GM19025 (cell line): ENCODE data around the gene COG5.

Experiments
- ATAC-seq: cut with Tn5 transposase; IDR thresholded peaks from one replicate; pipeline ENCODE4 v1.9.1; 2021; ENCODE audit warnings: mild to moderate bottlenecking, low read depth, moderate library complexity; ENCODE audit not compliant: unreplicated experiment

Gene COG5

DNA sequence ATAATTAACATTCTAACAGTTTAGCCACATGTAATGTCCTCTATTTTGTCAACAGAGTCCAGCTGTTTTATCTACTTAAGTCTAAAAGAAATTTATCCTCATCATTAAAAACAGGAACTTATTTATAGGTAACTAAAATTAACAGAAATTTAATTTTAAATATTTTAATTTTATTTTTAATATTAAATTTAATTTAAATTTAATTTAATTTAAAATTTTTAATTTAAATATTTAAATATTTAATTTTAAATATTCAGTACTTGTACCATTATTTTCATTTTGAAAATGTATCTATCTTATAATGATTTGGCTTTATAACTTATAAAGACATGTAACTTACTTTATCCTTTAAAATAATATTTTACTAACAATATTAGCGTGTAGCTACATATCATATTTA lies 94.9 kb downstream of the COG5 start:
- ATAC-seq = no peak

GRCh38 chr7:107467972-107468371 lies 95.7 kb downstream of the COG5 start:
- no peak for ATAC-seq

DNA sequence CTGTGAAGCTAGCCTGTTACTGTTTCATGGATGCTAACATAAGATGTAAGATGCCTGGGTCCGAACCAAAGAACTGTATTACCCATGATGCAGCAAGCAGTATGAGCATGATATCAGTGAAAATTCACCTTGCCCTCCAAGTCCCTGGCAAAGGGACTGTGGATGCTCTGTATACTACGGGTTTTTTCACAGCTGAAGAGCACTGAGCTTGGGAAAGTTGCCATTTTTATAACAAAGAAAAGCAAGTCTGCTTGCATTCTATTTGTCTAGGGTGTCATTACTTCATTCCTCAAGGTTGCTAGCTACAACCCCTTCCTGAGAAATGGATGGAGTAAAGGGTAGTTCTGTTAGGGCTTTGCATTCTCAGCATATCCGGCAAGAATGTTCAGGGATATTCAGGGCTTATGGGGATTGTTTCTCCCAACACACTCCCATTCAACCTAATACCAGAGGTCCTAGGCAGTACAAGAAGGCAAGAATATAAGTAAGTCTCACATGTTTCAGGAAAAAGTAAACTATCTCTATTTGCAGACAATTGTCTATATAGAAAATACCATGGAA lies 99.0 kb downstream of the COG5 start:
- ATAC-seq = no peak

GRCh38 chr7:107463139-107464078 lies 100.3 kb downstream of the COG5 start:
- ATAC-seq = no peak

- ATAC-seq = no peak
These were observed 101.7 kb downstream of the COG5 start for GRCh38 chr7:107461938-107462533.

DNA sequence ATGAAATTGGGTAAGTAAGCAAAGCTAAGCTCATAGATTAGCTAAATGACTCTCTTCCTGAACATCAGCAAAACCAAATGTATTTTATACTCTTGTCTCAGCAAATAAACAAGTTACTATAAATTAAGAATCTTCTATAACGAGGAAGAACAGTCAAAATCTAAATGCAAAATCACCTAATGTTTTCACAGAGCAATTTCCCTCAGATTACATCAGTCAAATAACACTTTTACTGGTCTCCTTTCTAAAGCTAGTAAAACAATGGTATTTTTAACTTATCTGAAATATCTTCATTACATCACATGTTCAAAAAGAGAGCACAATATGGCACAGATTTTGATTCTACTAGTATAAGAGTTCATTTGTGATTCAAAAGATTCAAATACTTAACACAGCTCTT lies 110.3 kb downstream of the COG5 start:
- no peak for ATAC-seq

GRCh38 chr7:107450970-107451369 lies 112.8 kb downstream of the COG5 start:
- ATAC-seq = no peak

DNA sequence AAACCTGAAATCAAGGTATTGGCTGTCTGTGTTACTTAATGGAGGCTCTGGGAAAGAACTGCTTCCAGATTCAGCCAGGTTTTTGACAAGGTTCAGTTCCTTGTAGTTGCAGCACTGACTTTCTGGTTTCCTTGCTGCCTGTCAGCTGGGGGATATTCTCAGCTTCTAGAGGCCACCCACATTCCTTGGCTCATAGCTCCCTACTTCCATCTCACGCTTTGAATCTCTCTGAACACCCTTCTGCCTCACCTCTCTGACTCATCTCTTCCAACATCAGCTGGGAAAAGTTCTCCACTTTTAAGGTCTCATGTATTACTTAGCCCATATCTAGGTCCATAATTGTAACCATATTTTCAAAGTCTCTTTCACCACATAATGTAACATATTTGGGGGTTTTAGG lies 116.7 kb downstream of the COG5 start:
- no peak for ATAC-seq

- no peak for ATAC-seq
These were observed 117.2 kb downstream of the COG5 start for GRCh38 chr7:107446531-107446930.

DNA sequence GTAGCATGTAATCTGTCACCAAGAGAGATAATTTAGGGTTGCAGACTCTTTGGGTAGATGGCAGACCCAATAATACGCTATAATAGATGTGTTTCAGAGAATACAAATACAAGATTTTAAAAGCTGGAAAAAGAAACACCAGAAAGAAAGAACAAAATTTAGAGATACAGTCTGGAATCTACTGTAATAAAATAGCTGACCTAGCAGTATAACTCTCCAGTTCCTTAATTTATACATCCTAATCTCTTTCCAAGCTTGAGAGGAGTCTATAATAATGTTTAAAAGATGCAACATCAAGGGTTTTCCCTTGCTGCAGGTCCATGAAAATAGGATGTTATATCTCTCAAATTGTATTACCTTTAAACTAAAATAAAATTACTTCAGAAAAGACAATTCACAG lies 121.0 kb downstream of the COG5 start:
- ATAC-seq = no peak

- no peak for ATAC-seq
These were observed 121.9 kb downstream of the COG5 start for GRCh38 chr7:107441581-107442422.

- no peak for ATAC-seq
These were observed 124.7 kb downstream of the COG5 start for GRCh38 chr7:107439025-107439424.

- no peak for ATAC-seq
These were observed 128.0 kb downstream of the COG5 start for GRCh38 chr7:107435749-107436148.

DNA sequence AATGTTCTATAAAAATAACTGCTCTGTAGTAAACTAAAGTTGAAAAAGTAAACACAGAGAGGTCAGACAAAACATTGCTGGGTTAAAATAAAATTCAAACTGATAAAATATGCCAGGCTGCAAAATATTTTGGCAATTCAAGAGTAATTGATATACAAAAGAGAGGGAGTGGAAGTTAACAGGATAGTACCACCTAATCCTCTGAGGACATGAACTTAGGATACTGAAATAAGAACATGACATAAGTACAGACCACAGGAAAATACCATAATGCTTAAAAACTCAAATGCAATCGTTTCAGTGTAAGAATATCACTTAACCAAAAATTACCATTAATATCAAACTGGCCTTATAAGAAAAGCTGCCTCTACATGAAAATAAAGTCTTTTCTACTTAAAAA lies 131.5 kb downstream of the COG5 start:
- no peak for ATAC-seq

- no peak for ATAC-seq
These were observed 133.7 kb downstream of the COG5 start for GRCh38 chr7:107430057-107430456.

DNA sequence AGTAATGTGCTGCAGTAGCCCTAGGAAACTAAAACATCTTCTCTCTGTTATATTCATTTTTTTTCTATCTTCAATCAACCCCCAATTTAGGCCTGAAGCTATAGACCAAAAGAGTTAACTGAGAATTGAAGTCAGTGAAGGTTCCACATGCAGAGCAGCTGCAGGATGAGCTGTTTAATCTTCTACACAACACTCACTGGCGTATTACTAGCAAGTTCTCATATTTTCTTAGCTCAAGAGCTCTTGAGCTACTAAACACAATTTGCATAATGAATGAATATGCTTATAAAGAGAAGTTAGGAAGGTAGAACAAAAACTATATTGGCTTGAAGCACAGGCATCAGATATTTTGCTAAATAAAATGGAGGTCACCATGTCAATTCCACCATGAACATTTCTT lies 135.1 kb downstream of the COG5 start:
- no peak for ATAC-seq

DNA sequence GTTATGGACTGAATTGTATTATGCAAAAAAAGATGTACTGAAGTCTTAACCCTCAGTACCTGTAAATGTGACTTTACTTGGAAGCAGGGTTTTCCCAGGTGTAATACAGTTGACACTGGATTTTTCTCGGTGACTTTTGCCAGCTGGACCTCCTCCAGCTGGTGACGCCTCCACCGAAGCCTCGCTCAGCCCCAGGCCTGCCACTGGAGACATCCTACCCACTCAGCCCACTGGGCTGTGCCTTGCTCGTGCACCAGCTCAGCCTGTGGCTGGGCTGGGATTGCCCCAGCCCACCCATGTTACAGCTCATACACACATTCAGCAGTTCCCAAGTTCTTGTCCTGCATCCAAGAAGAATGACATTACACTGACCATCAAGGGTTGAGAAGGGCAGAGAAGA lies 136.3 kb downstream of the COG5 start:
- no peak for ATAC-seq

DNA sequence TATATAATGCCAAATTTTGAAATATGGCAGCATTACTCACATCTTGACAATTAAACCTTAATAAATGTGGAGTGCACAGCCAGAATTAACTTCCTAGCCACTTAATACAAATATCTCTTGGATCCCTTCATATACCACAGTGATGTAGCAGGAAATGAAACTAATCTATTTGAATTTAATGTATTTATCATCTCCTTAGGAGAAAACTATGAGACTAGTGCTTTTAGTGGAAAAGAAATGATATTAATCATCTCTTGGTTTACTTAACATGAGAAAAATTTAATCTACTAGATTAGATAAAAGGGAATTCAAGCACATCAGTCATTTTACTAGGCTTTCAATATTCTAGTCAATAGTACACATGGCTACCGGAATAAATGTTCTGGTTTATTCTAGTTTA lies 149.5 kb downstream of the COG5 start:
- ATAC-seq = no peak

DNA sequence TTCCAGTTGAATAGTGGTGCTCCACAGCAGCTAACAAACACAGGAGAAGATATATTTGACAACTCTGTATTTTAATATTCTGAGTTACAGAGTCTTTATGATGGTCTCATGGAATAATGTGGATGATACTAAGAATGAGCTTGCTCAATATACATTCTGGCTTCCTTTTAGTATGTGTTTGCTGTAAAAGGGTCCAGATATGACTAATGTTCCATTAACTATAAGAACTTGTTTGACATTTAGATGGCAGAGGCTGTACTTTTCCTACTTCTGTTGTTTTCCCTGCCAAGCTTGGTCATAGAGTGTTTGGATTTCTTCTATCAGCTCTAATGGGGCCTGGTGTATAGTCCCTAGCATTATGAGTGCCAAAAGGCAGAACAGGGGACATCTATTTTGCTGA lies 155.4 kb downstream of the COG5 start:
- no peak for ATAC-seq

- no peak for ATAC-seq
These were observed 158.2 kb downstream of the COG5 start for GRCh38 chr7:107405559-107405958.
